ENCODE results near the gene TOMM40L. TPM values are rescaled to one million over a fixed set of nuclear protein-coding genes. Genes with fewer than 3 reads are reported as not detected.

Gene TOMM40L
- polyA plus RNA-seq, 1 donor (not counting 4 experiments of a cell fraction or from before 2014, with no cell fraction given), result 14.4 TPM

Other genes with a start within 250 kb of the TOMM40L start
- 201 to 259 TPM (median 224 TPM) in 3 replicates for gene F11R, start 204.9 kb upstream of the TOMM40L start, polyA plus RNA-seq
- gene TSTD1, start 187.1 kb upstream of the TOMM40L start, polyA plus RNA-seq, result 106 to 128 TPM (median 113 TPM) in 3 replicates
- gene USF1, start 180.1 kb upstream of the TOMM40L start, polyA plus RNA-seq, result 25.1 to 40.7 TPM (median 31.6 TPM) in 3 replicates
- gene ARHGAP30, start 156.2 kb upstream of the TOMM40L start, polyA plus RNA-seq, result 0.05 to 0.45 TPM (median 0.16 TPM) in 3 replicates
- 6.0 to 19.0 TPM (median 8.6 TPM) in 3 replicates for gene NECTIN4, start 136.5 kb upstream of the TOMM40L start, polyA plus RNA-seq
- 0.32 to 0.73 TPM (median 0.54 TPM) in 3 replicates for gene KLHDC9, start 127.7 kb upstream of the TOMM40L start, polyA plus RNA-seq
- 106 to 228 TPM (median 184 TPM) in 3 replicates for gene PFDN2, start 108.0 kb upstream of the TOMM40L start, polyA plus RNA-seq
- 22.9 to 51.0 TPM (median 27.6 TPM) in 3 replicates for gene NIT1, start 108.0 kb upstream of the TOMM40L start, polyA plus RNA-seq
- 29.3 to 49.9 TPM (median 33.0 TPM) in 3 replicates for gene DEDD, start 93.4 kb upstream of the TOMM40L start, polyA plus RNA-seq
- gene UFC1, start 72.1 kb upstream of the TOMM40L start, polyA plus RNA-seq, result 72.9 to 86.4 TPM (median 80.6 TPM) in 3 replicates
- gene USP21, start 66.6 kb upstream of the TOMM40L start, polyA plus RNA-seq, result 9.5 to 14.4 TPM (median 9.8 TPM) in 3 replicates
- gene PPOX, start 59.6 kb upstream of the TOMM40L start, polyA plus RNA-seq, result 12.2 to 24.6 TPM (median 17.1 TPM) in 3 replicates
- gene B4GALT3, start 48.6 kb upstream of the TOMM40L start, polyA plus RNA-seq, result 19.1 to 24.8 TPM (median 21.1 TPM) in 3 replicates
- gene ADAMTS4, start 27.0 kb upstream of the TOMM40L start, polyA plus RNA-seq, result 0.22 to 0.36 TPM (median 0.35 TPM) in 3 replicates
- gene NDUFS2, start 23.7 kb upstream of the TOMM40L start, polyA plus RNA-seq, result 105 to 136 TPM (median 135 TPM) in 3 replicates
- 0.51 to 1.2 TPM (median 0.62 TPM) in 3 replicates for gene FCER1G, start 10.8 kb upstream of the TOMM40L start, polyA plus RNA-seq
- not detected in 3 replicates for gene APOA2, start 2.4 kb upstream of the TOMM40L start, polyA plus RNA-seq
- not detected in 3 replicates for gene NR1I3, start 12.1 kb downstream of the TOMM40L start, polyA plus RNA-seq
- gene PCP4L1, start 32.7 kb downstream of the TOMM40L start, polyA plus RNA-seq, result 0.04 to 0.24 TPM in 2 of 3 replicates, not detected in the other
- 0.19 to 0.45 TPM (median 0.45 TPM) in 3 replicates for gene MPZ, start 83.9 kb downstream of the TOMM40L start, polyA plus RNA-seq
- 362 to 518 TPM (median 401 TPM) in 3 replicates for gene SDHC, start 88.3 kb downstream of the TOMM40L start, polyA plus RNA-seq
- gene CFAP126, start 141.8 kb downstream of the TOMM40L start, polyA plus RNA-seq, result not detected in 3 replicates